HCT116 (cell line): Measurements from ENCODE around the gene WDR5. TPM values are rescaled to one million over a fixed set of nuclear protein-coding genes. Genes with fewer than 3 reads are reported as not detected.

Experiments used
- ATAC-seq: fragments of 200-7000 bp; cut with Tn5 transposase; 2 replicates; pipeline ENCODE4 v1.9.1; 2020; ENCODE audit warnings: mild to moderate bottlenecking, moderate library complexity
- BruUV-seq: library from RNA; stranded (reverse); fragments of 400-500 nt; replicated peaks from 2 replicates; lab custom pipeline; 2021; lab: Mats Ljungman, UMichigan
- CTCF ChIA-PET: fragments of 300-600 bp; sonication (Branson Sonifier 250); formaldehyde crosslinking; loops from one replicate; lab custom pipeline; 2021; ENCODE audit warnings: antibody characterized with exemption; lab: Charles Lee
- POLR2A ChIA-PET: fragments of 300-600, 350-600 bp; sonication (Branson Sonifier 250); formaldehyde crosslinking; loops from one replicate; lab custom pipeline; 2021; ENCODE audit warnings: antibody characterized with exemption; lab: Charles Lee
- RAD21 ChIA-PET, 2 experiments: fragments of 300-600 bp; sonication (Branson Sonifier 250); formaldehyde crosslinking; loops; one replicate each; lab custom pipeline; 2023; ENCODE audit warnings: low total read pairs in 2 of 2; ENCODE audit not compliant: uncharacterized antibody in 2 of 2, unreplicated experiment in 2 of 2, low non-redundant PET in 1 of 2; lab: Charles Lee
- DNase-seq: peaks from one replicate; pipeline ENCODE4 v3.0.0-alpha.2; 2010; ENCODE audit warnings: low read depth, low spot score
- H2AFZ ChIP-seq: fragments of 200-600 bp; shearing (Covaris generic), sonication (generic); 2 replicates; pipeline ENCODE4 v1.6.1; 2017; ENCODE audit warnings: low read depth, mixed run types, mixed read lengths, antibody characterized with exemption, low read length; ENCODE audit not compliant: poor library complexity, severe bottlenecking
- H3K27ac ChIP-seq: 2 replicates; pipeline ENCODE4 v1.5.1; 2012; ENCODE audit warnings: low read depth, low read length
- H3K27me3 ChIP-seq: fragments of 200-600 bp; sonication (generic); 2 replicates; pipeline ENCODE4 v1.6.1; 2016; ENCODE audit warnings: mixed run types, low read length, mixed read lengths; ENCODE audit not compliant: insufficient read depth
- H3K36me3 ChIP-seq, 2 experiments: fragments of 200-500 bp in 1 of 2; fragments of 200-600 bp in 1 of 2; sonication (Bioruptor generic) in 1 of 2; sonication (generic) in 1 of 2; 2 replicates each; pipeline versions ENCODE4 v1.5.1 to v1.6.1; 2014 to 2016; ENCODE audit warnings: low read length in 2 of 2, inconsistent platforms in 1 of 2, mixed read lengths in 1 of 2, mixed run types in 1 of 2; ENCODE audit not compliant: insufficient read depth in 2 of 2, control insufficient read depth in 1 of 2
- H3K4me1 ChIP-seq, 2 experiments: fragments of 200-600 bp in 1 of 2; sonication (generic) in 1 of 2; 2 replicates each; pipeline versions ENCODE4 v1.5.1 to v1.6.1; 2012 to 2017; ENCODE audit warnings: low read length in 2 of 2, inconsistent platforms in 1 of 2, mild to moderate bottlenecking in 1 of 2, mixed read lengths in 1 of 2, mixed run types in 1 of 2, moderate library complexity in 1 of 2; ENCODE audit not compliant: insufficient read depth in 2 of 2, control insufficient read depth in 1 of 2
- H3K4me2 ChIP-seq: fragments of 200-600 bp; sonication (generic); 2 replicates; pipeline ENCODE4 v1.6.1; 2017; ENCODE audit warnings: mixed run types, low read length, mixed read lengths
- H3K4me3 ChIP-seq, 2 experiments: fragments of 200-600 bp in 1 of 2; sonication (generic) in 1 of 2; replicated peaks in 1 of 2; 2 replicates each; pipeline ENCODE4 v1.5.1; 2011 to 2016; ENCODE audit warnings: low read length in 2 of 2, control low read depth in 1 of 2, low read depth in 1 of 2, mild to moderate bottlenecking in 1 of 2, mixed read lengths in 1 of 2, mixed run types in 1 of 2
- H3K79me2 ChIP-seq: fragments of 200-600 bp; sonication (generic); 2 replicates; pipeline ENCODE4 v1.6.1; 2017; ENCODE audit warnings: mild to moderate bottlenecking, mixed run types, low read length, moderate library complexity, mixed read lengths; ENCODE audit not compliant: insufficient read depth
- H3K9ac ChIP-seq: fragments of 200-600 bp; sonication (generic); 2 replicates; pipeline ENCODE4 v1.6.1; 2016; ENCODE audit warnings: low read length, mixed read lengths
- H3K9me2 ChIP-seq: fragments of 200-600 bp; sonication (generic), shearing (Covaris generic); 2 replicates; pipeline ENCODE4 v1.6.1; 2017; ENCODE audit warnings: mixed run types, mild to moderate bottlenecking, moderate library complexity; ENCODE audit not compliant: insufficient read depth
- H3K9me3 ChIP-seq, 2 experiments: fragments of 200-500 bp in 1 of 2; fragments of 200-600 bp in 1 of 2; sonication (Bioruptor generic) in 1 of 2; sonication (generic) in 1 of 2; 2 replicates each; pipeline ENCODE4 v1.6.1; 2014 to 2017; ENCODE audit warnings: low read length in 2 of 2, mixed read lengths in 2 of 2, inconsistent platforms in 1 of 2, low read depth in 1 of 2, mild to moderate bottlenecking in 1 of 2, mixed run types in 1 of 2, moderate library complexity in 1 of 2; ENCODE audit not compliant: control insufficient read depth in 1 of 2, insufficient read depth in 1 of 2
- H4K20me1 ChIP-seq: fragments of 200-600 bp; sonication (generic), shearing (Covaris generic); 2 replicates; pipeline ENCODE4 v1.6.1; 2017; ENCODE audit warnings: mixed run types, mild to moderate bottlenecking, moderate library complexity; ENCODE audit not compliant: insufficient read depth
- CBX3 ChIP-seq: IDR thresholded peaks from 2 replicates; pipeline ENCODE4 v1.6.1; 2012; ENCODE audit warnings: low read depth
- CEBPB ChIP-seq: IDR thresholded peaks from 2 replicates; pipeline ENCODE4 v1.6.1; 2012; ENCODE audit warnings: low read depth
- ELF1 ChIP-seq: IDR thresholded peaks from 2 replicates; pipeline ENCODE4 v1.6.1; 2012; ENCODE audit warnings: low read depth, borderline replicate concordance
- EZH2 ChIP-seq: fragments of 200-600 bp; sonication (generic); IDR thresholded peaks from 2 replicates; pipeline ENCODE4 v1.6.1; 2017; ENCODE audit warnings: antibody characterized with exemption, mixed run types
- EZH2phosphoT487 ChIP-seq: fragments of 200-600 bp; IDR thresholded peaks from 2 replicates; pipeline ENCODE4 v1.6.1; 2018; ENCODE audit warnings: antibody characterized with exemption, borderline replicate concordance
- FOSL1 ChIP-seq: IDR thresholded peaks from 2 replicates; pipeline ENCODE4 v1.6.1; 2012; ENCODE audit warnings: low read depth
- JUND ChIP-seq: IDR thresholded peaks from 2 replicates; pipeline ENCODE4 v1.6.1; 2012
- POLR2A ChIP-seq: IDR thresholded peaks from 2 replicates; pipeline ENCODE4 v1.7.0; 2011; ENCODE audit warnings: borderline replicate concordance; ENCODE audit not compliant: insufficient read depth, insufficient read length; ENCODE audit errors: extremely low read depth
- RAD21 ChIP-seq: IDR thresholded peaks from 2 replicates; pipeline ENCODE4 v1.6.1; 2012; ENCODE audit warnings: low read depth, mild to moderate bottlenecking
- TCF7L2 ChIP-seq: IDR thresholded peaks from 2 replicates; pipeline ENCODE4 v1.7.0; 2011; ENCODE audit warnings: borderline replicate concordance, inconsistent platforms; ENCODE audit not compliant: insufficient read depth, insufficient read length; ENCODE audit errors: extremely low read depth
- YY1 ChIP-seq: IDR thresholded peaks from 2 replicates; pipeline ENCODE4 v1.6.1; 2011; ENCODE audit warnings: low read length, low read depth, moderate library complexity, mild to moderate bottlenecking; ENCODE audit not compliant: insufficient replicate concordance; ENCODE audit errors: extremely low read depth
- ZFX ChIP-seq: fragments of 450-650 bp; IDR thresholded peaks from 2 replicates; pipeline ENCODE4 v1.6.1; 2017
- ZNF274 ChIP-seq: fragments of 200-500 bp; sonication (Bioruptor generic); IDR thresholded peaks from 2 replicates; pipeline ENCODE4 v1.6.1; 2014; ENCODE audit warnings: mild to moderate bottlenecking, low read depth, low read length, inconsistent platforms
- intact Hi-C: fragments of 100-400 bp; cut with micrococcal nuclease; formaldehyde crosslinking; loops from 2 replicates; pipeline ENCODE4 v1.10.0; 2022
- total RNA-seq: library from RNA; stranded (reverse); gene quantifications from one replicate; pipeline ENCODE4 v1.2.1, GENCODE V29; 2021; ENCODE audit not compliant: unreplicated experiment
- TF ChIP-seq, protein P1 (sequence below): IDR thresholded peaks from 2 replicates; pipeline ENCODE4 v1.6.1; 2011; ENCODE audit warnings: mild to moderate bottlenecking, low read length, moderate library complexity; ENCODE audit not compliant: insufficient replicate concordance; ENCODE audit errors: extremely low read depth
- TF ChIP-seq, protein P2 (sequence below): IDR thresholded peaks from 2 replicates; pipeline ENCODE4 v1.6.1; 2012; ENCODE audit warnings: low read depth
- TF ChIP-seq, protein P3 (sequence below): IDR thresholded peaks from 2 replicates; pipeline ENCODE4 v1.6.1; 2012
- TF ChIP-seq, protein P4 (sequence below): IDR thresholded peaks from 2 replicates; pipeline ENCODE4 v1.6.1; 2012

Gene WDR5
- total RNA-seq, 1 experiment from 2014 or later, result 55.8 TPM

DNA sequence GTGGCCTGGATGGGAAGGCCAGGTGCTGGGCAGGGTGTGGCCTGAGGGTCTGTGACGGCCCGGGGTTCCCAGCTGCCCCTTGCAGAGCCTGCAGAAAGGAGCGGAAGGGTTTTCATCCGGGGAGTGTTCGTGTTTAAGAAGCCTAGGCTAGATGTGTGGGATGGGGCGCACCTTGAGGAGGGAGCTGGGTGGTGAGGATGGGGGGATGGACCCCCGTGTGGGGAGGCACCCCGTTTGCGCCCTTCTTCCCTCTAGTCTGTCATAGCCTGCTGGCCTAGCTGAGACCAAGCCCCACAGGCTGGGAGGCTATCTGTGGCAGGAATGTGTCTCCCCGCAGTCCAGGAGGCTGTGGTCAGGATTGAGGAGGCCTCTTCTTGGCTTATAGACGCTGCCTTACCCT, 16.6 kb downstream of the WDR5 start:
- CTCF ChIA-PET, result no interaction called here
- H3K9ac ChIP-seq, result no peak overlapping the region

More for the DNA sequence above, 16.6 kb downstream of the WDR5 start:
- intact Hi-C loops, result no loop called here
- Histone ChIP-seq H3K36me3 (peaks cover 42 to 65% of the 10 kb centered on the region in 2 experiments; a peak in 3 of 4 replicates), H3K4me2 (no peak overlapping the region), H4K20me1 (no peaks in the 10 kb centered on the region), H3K4me1 (no peaks in the 10 kb centered on the region), H3K9me3 (no peaks in the 10 kb centered on the region), H3K27ac (no peak overlapping the region), H3K79me2 (peaks cover 32% of the 10 kb centered on the region), H3K27me3 (no peaks in the 10 kb centered on the region), H2AFZ (no peak overlapping the region)
- DNase-seq, result no peak
- RAD21 ChIA-PET, result no interaction called here
- no TSS peak for BruUV-seq
- ATAC-seq, result no peak
- TF ChIP-seq EZH2phosphoT487 (no peak), ZNF274 (no peak), CEBPB (no peak), ELF1 (no peak), ZFX (no peak), CBX3 (no peak), POLR2A (no peak), RAD21 (no peak), FOSL1 (no peak), JUND (no peak), YY1 (no peak), EZH2 (no peak), TCF7L2 (no peak)
- TF ChIP-seq, protein P1, sequence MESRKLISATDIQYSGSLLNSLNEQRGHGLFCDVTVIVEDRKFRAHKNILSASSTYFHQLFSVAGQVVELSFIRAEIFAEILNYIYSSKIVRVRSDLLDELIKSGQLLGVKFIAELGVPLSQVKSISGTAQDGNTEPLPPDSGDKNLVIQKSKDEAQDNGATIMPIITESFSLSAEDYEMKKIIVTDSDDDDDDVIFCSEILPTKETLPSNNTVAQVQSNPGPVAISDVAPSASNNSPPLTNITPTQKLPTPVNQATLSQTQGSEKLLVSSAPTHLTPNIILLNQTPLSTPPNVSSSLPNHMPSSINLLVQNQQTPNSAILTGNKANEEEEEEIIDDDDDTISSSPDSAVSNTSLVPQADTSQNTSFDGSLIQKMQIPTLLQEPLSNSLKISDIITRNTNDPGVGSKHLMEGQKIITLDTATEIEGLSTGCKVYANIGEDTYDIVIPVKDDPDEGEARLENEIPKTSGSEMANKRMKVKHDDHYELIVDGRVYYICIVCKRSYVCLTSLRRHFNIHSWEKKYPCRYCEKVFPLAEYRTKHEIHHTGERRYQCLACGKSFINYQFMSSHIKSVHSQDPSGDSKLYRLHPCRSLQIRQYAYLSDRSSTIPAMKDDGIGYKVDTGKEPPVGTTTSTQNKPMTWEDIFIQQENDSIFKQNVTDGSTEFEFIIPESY, result no peak
- TF ChIP-seq, protein P2, sequence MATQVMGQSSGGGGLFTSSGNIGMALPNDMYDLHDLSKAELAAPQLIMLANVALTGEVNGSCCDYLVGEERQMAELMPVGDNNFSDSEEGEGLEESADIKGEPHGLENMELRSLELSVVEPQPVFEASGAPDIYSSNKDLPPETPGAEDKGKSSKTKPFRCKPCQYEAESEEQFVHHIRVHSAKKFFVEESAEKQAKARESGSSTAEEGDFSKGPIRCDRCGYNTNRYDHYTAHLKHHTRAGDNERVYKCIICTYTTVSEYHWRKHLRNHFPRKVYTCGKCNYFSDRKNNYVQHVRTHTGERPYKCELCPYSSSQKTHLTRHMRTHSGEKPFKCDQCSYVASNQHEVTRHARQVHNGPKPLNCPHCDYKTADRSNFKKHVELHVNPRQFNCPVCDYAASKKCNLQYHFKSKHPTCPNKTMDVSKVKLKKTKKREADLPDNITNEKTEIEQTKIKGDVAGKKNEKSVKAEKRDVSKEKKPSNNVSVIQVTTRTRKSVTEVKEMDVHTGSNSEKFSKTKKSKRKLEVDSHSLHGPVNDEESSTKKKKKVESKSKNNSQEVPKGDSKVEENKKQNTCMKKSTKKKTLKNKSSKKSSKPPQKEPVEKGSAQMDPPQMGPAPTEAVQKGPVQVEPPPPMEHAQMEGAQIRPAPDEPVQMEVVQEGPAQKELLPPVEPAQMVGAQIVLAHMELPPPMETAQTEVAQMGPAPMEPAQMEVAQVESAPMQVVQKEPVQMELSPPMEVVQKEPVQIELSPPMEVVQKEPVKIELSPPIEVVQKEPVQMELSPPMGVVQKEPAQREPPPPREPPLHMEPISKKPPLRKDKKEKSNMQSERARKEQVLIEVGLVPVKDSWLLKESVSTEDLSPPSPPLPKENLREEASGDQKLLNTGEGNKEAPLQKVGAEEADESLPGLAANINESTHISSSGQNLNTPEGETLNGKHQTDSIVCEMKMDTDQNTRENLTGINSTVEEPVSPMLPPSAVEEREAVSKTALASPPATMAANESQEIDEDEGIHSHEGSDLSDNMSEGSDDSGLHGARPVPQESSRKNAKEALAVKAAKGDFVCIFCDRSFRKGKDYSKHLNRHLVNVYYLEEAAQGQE, result no peak
- TF ChIP-seq, protein P3, sequence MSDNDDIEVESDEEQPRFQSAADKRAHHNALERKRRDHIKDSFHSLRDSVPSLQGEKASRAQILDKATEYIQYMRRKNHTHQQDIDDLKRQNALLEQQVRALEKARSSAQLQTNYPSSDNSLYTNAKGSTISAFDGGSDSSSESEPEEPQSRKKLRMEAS, result no peak
- TF ChIP-seq, protein P4, sequence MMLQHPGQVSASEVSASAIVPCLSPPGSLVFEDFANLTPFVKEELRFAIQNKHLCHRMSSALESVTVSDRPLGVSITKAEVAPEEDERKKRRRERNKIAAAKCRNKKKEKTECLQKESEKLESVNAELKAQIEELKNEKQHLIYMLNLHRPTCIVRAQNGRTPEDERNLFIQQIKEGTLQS, result no peak
- TF ChIP-seq, all 23 proteins: peak for 0
- H3K9me2 ChIP-seq, result no peaks in the 10 kb centered on the region
- H3K4me3 ChIP-seq, result no peak overlapping the region
- POLR2A ChIA-PET, result no interaction called here
